Dedifferentiated amniotic fluid mesenchymal stem cell (primary cell): ENCODE measurements around the gene RBMS3.

Experiments used
- DNase-seq: peaks from one replicate; pipeline ENCODE4 v3.0.0-alpha.2; 2016; ENCODE audit errors: extremely low spot score

RBMS3 gene

DNA sequence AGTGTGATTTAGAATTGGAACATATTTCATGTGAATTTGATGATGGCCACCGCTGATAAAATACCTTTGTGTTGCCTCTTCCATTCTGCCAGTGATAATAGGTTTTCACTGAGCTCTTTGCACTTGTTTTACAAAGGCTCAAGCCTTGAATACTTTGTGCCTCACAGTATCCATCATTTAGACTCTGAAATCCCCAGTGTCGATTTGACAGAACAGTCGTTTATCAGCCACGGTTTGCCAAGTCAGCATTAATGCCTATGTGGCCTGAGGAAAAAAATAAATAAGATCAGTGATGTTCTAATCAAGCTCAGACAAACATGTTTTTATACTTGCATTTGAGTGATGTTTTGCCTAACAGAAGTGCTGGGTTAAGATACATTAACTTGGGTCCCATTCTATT lies 399.1 kb downstream of the RBMS3 start:
- DNase-seq, result no peak

DNA sequence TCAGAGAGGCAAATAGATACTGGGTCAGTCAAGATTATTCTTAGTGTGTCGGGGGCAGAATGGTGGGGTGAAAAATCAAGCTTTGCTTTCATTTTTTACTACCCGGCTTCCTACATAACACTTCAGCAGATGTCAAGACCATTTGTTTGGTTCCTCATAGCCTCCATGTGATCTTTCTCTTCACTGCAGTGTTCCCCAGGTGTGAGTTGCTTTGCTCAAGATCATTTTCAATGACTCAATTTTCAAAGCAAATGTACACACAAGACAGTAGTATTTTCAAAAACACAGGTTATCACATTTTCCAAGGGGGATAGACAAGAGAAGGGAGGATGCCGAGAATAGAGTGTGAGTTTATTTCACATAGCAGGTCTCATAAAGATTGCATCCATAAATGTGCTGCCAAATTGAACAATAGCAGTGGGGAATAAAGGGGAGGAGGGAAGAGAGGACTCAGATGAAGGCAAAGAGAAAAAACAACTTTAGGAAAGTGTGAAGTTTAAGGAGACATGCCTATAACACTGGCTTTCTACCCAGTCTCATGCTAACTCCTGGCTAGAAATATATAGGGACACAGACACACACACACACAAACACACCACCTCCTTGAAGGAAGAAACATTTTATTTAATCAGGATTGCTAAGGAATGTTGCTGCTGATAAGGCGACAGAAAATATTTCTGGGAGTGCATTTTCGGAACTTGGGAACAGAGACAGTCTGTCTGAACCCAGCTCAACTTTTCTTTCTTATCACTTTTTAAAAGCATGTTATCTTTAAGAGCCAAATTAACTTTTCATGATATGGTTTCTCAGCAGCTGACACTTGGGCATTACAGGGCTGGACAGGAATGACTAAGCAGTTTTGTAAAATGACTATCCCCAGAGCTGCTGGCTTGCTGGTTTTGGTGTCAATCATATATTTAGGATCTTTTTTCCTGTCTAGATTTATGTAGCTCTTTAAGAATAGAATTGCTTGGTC lies 402.4 kb downstream of the RBMS3 start:
- peak; percentile 71 for DNase-seq

DNA sequence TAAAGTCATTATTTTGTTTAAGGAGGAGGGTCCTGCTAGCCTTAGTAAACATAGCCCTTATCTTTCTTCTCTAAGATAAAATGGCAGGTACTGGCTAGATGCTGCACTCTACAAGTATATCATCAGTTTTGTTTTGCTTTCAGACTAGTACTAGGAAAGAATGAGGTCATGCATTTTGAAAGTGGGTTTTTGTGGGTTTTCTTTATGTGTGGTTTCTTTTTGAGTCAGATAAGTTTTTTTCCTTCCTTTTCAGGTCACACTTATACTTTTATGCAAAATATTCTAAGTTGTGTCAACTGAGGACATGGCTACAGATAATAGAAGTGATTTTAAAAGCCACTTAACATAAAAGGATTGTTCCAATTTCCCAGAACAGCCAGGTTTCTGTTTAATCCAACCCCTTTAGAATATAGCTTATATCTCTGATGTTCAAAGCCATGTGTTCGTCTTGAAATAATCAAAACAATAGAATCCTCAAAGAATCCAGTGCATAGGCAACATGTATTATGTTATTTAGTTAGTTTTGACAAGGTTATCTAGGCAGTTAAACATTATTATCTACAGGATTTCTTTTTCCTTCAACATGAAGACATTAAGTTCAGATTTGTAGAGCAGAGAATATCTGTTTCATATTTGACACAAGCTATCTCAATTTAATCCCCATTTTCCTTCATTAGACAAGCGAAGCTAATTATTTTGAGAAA lies 406.2 kb downstream of the RBMS3 start:
- no peak for DNase-seq

- DNase-seq, result no peak
Measured at GRCh38 chr3:29690686-29691353, 409.9 kb downstream of the RBMS3 start.

DNA sequence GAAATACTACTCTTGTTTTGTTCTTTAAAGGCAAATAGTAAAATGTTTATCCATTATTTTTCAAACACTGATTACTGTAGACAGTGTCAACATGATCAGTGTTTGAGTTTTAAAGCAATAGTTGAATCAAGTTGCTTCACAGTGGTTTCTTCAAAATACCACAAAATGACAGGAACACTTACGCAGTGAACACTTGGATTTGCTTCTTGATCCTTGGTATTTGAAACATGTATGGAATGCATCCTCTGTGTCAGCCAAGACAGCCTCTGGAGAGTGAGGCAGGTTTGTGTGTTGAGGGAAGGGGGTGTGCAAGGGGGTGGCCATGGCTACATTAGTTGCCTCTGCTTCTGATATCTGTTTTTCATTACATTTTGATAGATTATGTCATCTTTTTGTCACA lies 413.0 kb downstream of the RBMS3 start:
- DNase-seq, result peak; percentile 82

DNA sequence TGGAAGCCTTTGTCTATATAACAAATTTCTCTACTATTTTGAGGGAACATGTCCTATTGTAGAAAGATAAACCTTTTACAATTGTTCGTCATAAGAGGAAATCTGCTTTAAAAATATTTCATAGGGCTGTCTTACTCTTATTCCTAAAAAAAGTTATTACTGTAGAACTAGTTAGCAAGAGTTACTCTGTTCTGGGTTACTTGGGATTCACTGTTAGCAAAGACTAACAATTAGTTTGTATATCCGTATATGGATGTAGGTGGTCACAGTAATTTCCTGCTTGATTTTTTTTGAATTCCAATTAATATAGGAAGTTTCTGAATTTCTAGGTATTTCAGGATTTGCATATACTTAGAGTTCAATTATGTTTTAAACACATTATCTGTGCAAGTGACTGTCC lies 413.5 kb downstream of the RBMS3 start:
- DNase-seq, result no peak

DNA sequence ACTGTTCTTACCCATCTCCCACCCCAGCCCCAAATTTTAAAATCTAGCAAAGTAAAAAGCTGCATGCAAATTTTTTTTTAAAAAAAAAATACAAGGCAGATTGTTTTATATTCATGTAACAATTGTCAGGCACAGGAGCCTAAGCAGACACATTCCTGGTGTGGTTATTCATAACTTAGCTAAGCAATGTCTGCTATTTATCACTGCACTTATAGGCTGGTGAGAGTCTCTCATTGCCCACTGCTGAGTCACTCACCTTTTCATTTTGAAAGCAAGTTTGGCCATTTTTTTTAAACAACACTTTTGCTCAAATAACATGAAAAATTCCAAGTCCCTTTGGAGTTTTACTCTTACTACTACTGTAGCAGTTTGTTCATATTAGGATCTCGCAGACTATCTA lies 413.9 kb downstream of the RBMS3 start:
- peak; percentile 93 for DNase-seq

- DNase-seq, result no peak
Measured at GRCh38 chr3:29695201-29695600, 414.3 kb downstream of the RBMS3 start.

DNA sequence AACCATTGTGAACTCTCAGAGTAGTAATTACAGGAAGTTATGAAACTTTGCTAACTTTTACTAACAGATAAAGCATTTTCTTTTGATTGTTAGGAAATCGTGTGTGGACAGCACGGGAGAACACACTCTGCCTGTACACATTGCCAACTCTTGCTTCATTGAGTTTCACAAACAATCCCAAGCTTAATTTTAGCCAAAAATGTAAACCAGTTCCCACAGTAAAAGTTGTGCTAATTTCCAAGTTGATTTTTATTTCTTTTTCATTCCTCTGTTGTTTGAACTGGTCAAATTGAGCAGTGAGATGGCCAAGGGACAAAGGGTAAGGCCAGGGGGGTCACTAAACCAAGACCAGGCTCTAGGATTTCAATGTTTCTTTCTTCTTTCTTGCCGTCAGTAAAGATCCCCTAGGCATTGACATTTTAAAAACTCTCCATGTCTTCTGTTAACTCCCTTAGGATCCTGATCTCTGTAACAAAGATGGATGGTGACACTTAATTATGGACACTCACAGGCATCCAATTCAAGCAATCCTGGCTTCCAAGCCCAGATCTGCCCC lies 414.9 kb downstream of the RBMS3 start:
- DNase-seq, result peak; percentile 81

DNA sequence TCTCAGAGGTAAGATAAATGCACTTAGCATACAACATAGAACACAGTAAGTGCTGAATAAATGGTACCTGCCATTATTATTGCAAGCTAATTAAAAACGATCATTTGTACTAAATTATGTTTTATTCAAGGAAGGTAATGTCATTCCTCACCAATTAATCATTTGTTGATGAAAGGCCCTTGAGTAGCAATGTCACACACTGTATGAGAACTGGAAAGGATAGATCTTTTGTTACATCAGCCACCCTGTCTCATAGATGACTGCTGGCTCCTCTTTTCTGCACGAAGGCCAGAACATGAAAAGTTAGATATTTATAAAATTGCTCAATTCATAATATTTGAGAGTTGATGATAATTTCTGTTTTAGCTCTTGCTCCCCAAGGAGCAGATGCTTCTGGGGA lies 415.4 kb downstream of the RBMS3 start:
- no peak for DNase-seq

- DNase-seq, result peak; percentile 40
Measured at GRCh38 chr3:29697989-29698388, 417.1 kb downstream of the RBMS3 start.

GRCh38 chr3:29700256-29700655 lies 419.4 kb downstream of the RBMS3 start:
- DNase-seq, result no peak

- DNase-seq, result no peak
Measured at GRCh38 chr3:29701326-29701983, 420.6 kb downstream of the RBMS3 start.

DNA sequence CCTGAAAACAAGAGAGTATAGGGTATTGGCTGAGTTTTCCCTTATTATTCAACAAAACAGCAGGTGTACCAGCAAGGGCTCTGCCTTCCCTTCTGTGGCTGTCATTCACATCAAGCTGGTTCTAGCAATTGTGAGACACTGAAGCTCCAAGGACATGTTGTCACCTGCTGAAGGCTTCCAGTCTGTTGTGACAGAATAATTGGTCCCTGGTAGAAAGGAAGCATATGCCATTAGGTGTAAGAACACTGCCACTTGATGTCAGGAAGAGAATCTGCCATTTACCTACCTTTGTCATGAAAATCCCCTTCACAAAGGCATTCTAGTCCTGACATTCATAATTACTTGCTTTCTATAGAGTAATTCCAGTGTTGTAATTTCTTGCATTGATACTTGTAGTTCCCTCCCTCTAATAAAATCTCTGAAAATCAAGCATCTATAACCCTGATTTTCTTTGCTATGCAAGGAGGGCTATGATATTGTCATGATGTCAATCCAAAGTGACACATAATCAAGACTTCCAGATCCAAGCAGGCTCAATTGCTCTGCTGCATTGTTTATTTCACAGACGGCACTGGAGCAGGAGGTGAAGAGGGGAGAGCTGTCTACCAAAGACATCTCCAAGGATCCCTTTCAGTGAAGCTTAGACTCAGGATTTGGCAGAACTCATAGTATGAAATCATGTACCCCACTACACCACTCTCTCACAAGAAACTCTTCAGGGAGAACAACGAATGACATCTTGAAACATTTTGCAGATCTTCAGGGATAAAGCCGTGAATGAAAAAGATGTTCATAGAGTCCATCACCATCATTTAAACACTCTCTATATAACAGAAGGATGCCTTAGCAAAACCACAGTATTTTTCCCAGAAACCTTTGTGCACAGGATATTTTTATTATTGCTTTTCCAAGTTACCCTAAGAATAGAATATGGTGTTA lies 425.3 kb downstream of the RBMS3 start:
- DNase-seq, result no peak

GRCh38 chr3:29708884-29709283 lies 428.0 kb downstream of the RBMS3 start:
- DNase-seq, result no peak

DNA sequence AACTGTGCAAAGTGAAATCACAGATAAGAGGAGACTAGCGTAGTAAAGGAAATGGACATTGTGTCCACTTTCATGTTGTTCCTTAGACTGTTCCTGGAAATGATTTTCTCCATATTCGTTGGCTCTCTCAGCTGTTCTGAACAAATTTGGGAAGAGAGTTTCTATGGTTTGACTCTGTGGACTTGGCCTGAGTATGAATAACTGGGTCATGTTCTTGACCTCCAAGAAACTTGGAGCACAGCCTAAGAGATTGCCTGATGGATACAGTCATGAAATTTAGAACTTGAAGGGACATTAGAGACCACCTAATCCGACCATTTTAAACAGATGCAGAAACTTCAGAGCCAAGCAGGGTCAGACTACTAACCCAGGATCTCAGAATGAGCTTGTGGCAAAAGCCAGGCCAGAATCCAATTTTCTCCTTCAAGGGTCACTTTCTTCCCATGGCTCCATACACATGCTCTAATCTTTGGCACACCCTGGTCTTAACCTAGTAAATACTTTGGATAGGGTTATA lies 430.4 kb downstream of the RBMS3 start:
- no peak for DNase-seq

DNA sequence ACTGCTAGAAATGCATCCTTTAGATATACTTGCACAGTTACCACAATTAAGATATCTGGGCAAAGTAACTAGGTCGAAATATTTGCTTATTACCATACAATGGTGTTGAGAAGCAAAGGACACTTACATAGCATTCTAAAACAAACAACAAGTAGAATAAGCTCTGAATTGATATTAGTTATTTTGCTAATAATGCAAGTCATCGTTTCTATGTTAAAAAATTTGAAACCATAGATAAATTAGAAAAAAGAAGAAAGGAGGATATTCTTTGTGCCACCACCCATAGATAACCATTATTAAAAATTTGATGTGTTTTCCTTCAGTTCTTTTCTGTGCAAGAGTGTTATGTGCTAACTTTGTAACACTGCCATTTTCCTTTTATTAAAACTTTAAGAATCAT lies 435.3 kb downstream of the RBMS3 start:
- no peak for DNase-seq

- DNase-seq, result no peak
Measured at GRCh38 chr3:29718661-29719065, 437.8 kb downstream of the RBMS3 start.

DNA sequence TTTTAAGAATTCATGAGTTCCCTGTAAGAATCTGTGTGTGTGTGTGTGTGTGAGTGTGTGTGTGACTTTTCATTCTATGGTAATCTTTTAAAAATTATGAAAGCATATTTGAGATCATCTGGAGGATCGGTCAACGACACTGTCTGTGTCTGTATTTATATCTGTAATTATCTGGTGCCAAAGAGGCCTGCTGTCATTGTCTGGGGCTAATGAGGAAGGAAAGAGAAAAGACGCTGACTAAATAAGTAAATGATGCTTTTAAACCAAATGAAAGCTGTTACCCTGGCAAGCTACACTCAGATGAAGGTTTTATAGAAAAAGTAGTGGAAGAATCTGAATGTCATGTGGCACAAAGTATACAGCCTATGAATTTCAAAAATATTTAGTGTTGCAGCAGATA lies 439.8 kb downstream of the RBMS3 start:
- DNase-seq, result no peak

DNA sequence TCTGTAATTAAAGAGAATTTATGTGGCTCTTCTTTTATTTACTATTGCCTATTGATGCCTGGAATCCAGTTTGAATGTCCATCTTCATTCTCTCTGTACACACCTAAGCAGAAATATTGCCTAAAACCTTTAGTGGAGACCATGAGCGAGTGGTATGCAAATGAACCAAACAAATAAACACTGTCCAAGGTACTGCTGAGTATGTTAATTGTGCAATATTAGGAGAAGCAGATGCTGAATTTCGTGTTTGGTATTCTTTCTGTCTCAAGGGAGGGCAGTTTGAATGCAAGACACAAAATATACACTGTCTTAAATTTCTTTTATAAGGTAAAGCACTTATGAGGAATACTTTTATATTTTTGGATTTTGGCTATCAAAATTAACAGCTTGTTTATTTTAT lies 440.9 kb downstream of the RBMS3 start:
- no peak for DNase-seq
